Transverse colon (tissue), 4 donors: ENCODE measurements around the gene PPP4C.

ENCODE experiments used
- CTCF ChIP-seq, 5 experiments: fragments of 200-600 bp in 3 of 5; fragments of 450-650 bp in 2 of 5; sonication (generic) in 3 of 5; IDR thresholded peaks; 1 replicate in 2 of 5; 2 replicates in 3 of 5; pipeline ENCODE4 v1.5.1; 2016 to 2017; ENCODE audit warnings: antibody characterized with exemption in 5 of 5, inconsistent platforms in 3 of 5, mild to moderate bottlenecking in 2 of 5, moderate library complexity in 1 of 5
- EP300 ChIP-seq: sonication (generic); formaldehyde crosslinking; IDR thresholded peaks from one replicate; pipeline ENCODE4 v1.6.1; 2017; ENCODE audit warnings: antibody characterized with exemption, low read depth
- POLR2A ChIP-seq: fragments of 450-650 bp; IDR thresholded peaks from one replicate; pipeline ENCODE4 v1.6.1; 2016; ENCODE audit warnings: antibody characterized with exemption, mild to moderate bottlenecking, moderate library complexity
- POLR2AphosphoS5 ChIP-seq, 3 donors: sonication (generic); formaldehyde crosslinking; IDR thresholded peaks; one replicate each; pipeline ENCODE4 v1.6.1; 2016; ENCODE audit warnings: antibody characterized with exemption in 3 of 3

- TF ChIP-seq CTCF (IDR thresholded peaks at IDR 0.05): no peak
- no peak for TF ChIP-seq EP300
- TF ChIP-seq POLR2A: no peak
- TF ChIP-seq POLR2AphosphoS5 (IDR thresholded peaks at IDR 0.05): no peak
Measured at GRCh38 chr16:30085820-30086219, 10.0 kb downstream of the PPP4C start.
